ENCODE data around the gene SMIM41. TPM values are rescaled to one million over a fixed set of nuclear protein-coding genes. Genes with fewer than 3 reads are reported as not detected.

Gene SMIM41
- total RNA-seq, 1 donor from 2014 or later, result not detected

GRCh38 chr12:52142431-52142830 is 62.9 kb downstream of the SMIM41 start:
- TF ChIP-seq, protein P1, sequence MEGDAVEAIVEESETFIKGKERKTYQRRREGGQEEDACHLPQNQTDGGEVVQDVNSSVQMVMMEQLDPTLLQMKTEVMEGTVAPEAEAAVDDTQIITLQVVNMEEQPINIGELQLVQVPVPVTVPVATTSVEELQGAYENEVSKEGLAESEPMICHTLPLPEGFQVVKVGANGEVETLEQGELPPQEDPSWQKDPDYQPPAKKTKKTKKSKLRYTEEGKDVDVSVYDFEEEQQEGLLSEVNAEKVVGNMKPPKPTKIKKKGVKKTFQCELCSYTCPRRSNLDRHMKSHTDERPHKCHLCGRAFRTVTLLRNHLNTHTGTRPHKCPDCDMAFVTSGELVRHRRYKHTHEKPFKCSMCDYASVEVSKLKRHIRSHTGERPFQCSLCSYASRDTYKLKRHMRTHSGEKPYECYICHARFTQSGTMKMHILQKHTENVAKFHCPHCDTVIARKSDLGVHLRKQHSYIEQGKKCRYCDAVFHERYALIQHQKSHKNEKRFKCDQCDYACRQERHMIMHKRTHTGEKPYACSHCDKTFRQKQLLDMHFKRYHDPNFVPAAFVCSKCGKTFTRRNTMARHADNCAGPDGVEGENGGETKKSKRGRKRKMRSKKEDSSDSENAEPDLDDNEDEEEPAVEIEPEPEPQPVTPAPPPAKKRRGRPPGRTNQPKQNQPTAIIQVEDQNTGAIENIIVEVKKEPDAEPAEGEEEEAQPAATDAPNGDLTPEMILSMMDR (IDR thresholded peaks at IDR 0.05; ENCODE audit: insufficient read depth, low read length, poor library complexity, severe bottlenecking), result no peak
- H3K36me3 ChIP-seq (ENCODE audit: control insufficient read depth, insufficient read depth, low read length), result no peaks in the 10 kb centered on the region
- H3K27me3 ChIP-seq (ENCODE audit: control insufficient read depth, insufficient read depth, low read length), result no peaks in the 10 kb centered on the region
- H3K4me3 ChIP-seq (ENCODE audit: low read depth, low read length), result no peak overlapping the region
- DNase-seq (ENCODE audit: low read depth), result no peak

GRCh38 chr12:52144512-52145227 is 65.2 kb downstream of the SMIM41 start:
- Histone ChIP-seq H3K27me3 (ENCODE audit: control insufficient read depth, insufficient read depth, low read length) (no peaks in the 10 kb centered on the region), H3K4me3 (ENCODE audit: low read depth, low read length) (no peak overlapping the region), H3K36me3 (ENCODE audit: control insufficient read depth, insufficient read depth, low read length) (no peaks in the 10 kb centered on the region)
- TF ChIP-seq, protein P1 (IDR thresholded peaks at IDR 0.05; ENCODE audit: insufficient read depth, low read length, poor library complexity, severe bottlenecking), result no peak
- no peak for DNase-seq (ENCODE audit: low read depth)

DNA sequence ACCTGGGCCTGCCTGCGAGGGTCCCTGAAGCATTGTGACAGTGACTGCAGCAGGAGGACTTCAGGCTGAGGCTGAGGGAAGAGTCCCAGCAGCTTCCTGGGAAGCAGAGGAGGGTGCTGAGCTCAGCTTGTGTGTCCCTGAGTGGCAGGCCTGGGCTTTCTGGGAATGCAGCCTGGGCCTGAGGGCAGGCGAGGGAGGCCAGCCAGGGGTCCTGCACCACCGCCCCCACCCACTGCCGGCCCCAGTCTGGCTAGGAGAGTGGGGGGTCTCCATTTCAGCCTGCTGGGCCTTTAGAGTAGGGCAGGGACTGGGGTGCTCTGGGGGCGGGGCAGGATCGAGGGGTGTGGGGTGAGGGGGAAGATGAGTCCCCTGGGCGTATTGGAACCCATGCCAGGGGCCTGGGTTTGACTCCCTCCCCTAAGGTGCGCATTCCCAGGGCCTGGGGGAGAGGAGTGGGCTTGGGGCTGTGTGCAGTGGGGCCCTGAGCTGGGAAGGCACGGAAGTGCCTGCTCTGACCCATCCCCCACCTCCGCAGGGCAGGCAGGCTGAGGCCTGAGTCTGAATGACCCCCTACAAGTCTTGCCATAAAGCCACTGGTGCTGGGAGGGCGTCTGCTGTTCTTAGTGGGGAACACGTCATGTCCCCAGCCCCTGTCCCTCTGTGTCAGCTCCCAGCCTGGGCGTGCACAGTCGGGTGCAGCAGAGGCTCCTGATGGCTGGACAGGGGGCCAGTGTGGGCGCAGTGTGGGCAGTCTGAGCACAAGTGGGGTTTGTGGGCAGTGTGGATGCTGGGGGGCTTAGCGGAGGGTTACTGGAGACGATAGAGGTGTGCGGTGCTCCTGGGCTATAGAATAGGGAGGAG is 66.0 kb downstream of the SMIM41 start:
- Histone ChIP-seq H3K36me3 (ENCODE audit: control insufficient read depth, insufficient read depth, low read length) (no peaks in the 10 kb centered on the region), H3K4me3 (ENCODE audit: low read depth, low read length) (no peak overlapping the region), H3K27me3 (ENCODE audit: control insufficient read depth, insufficient read depth, low read length) (no peaks in the 10 kb centered on the region)
- TF ChIP-seq, protein P1 (IDR thresholded peaks at IDR 0.05; ENCODE audit: insufficient read depth, low read length, poor library complexity, severe bottlenecking), result no peak
- DNase-seq (ENCODE audit: low read depth), result no peak

GRCh38 chr12:52146089-52146821 is 66.8 kb downstream of the SMIM41 start:
- Histone ChIP-seq H3K27me3 (ENCODE audit: control insufficient read depth, insufficient read depth, low read length) (no peaks in the 10 kb centered on the region), H3K36me3 (ENCODE audit: control insufficient read depth, insufficient read depth, low read length) (no peaks in the 10 kb centered on the region), H3K4me3 (ENCODE audit: low read depth, low read length) (no peak overlapping the region)
- TF ChIP-seq, protein P1 (IDR thresholded peaks at IDR 0.05; ENCODE audit: insufficient read depth, low read length, poor library complexity, severe bottlenecking), result no peak
- DNase-seq (ENCODE audit: low read depth), result no peak

- H3K4me3 ChIP-seq (ENCODE audit: low read depth, low read length), result no peak overlapping the region
Observed at GRCh38 chr12:52146822-52147366, 67.4 kb downstream of the SMIM41 start.

More at GRCh38 chr12:52146822-52147366, 67.4 kb downstream of the SMIM41 start:
- Histone ChIP-seq H3K36me3 (ENCODE audit: control insufficient read depth, insufficient read depth, low read length) (no peaks in the 10 kb centered on the region), H3K27me3 (ENCODE audit: control insufficient read depth, insufficient read depth, low read length) (no peaks in the 10 kb centered on the region)
- DNase-seq (ENCODE audit: low read depth), result no peak
- TF ChIP-seq, protein P1 (IDR thresholded peaks at IDR 0.05; ENCODE audit: insufficient read depth, low read length, poor library complexity, severe bottlenecking), result no peak

Measured in kidney epithelial cell (primary cell).